Fibroblast of lung (primary cell): ENCODE data around the gene PCDHA2.

Experiments
- CTCF ChIP-seq, 2 donors: IDR thresholded peaks in 1 of 2; conservative IDR thresholded peaks in 1 of 2; 1 replicate in 1 of 2; 2 replicates in 1 of 2; pipeline ENCODE4 v1.5.1; 2011 to 2012; ENCODE audit warnings: low read length in 2 of 2, control low read depth in 1 of 2, inconsistent platforms in 1 of 2, low read depth in 1 of 2, mild to moderate bottlenecking in 1 of 2
- EZH2 ChIP-seq: IDR thresholded peaks from 2 replicates; pipeline ENCODE4 v1.5.1; 2012; ENCODE audit warnings: low read length, control low read depth, mild to moderate bottlenecking; ENCODE audit errors: missing control alignments

- TF ChIP-seq EZH2 = no peak
- TF ChIP-seq CTCF (conservative IDR thresholded peaks at IDR 0.05 in 1 of 2, IDR thresholded peaks at IDR 0.05 in 1 of 2; ENCODE audit: low read depth in 1 of 2, low read length in 2 of 2) = no peak
These were observed 48.4 kb downstream of the PCDHA2 start for GRCh38 chr5:140842798-140843733.
